Measurements from ENCODE around the gene SFMBT2.

- TF ChIP-seq CTCF (conservative IDR thresholded peaks at IDR 0.05; ENCODE audit: low read length): no peak
- no peak for TF ChIP-seq EZH2phosphoT487 (IDR thresholded peaks at IDR 0.05; ENCODE audit: borderline replicate concordance, low read depth, low read length)
These were observed 114.2 kb downstream of the SFMBT2 start for GRCh38 chr10:7296648-7297047.

Data from OCI-LY7 (cell line).